Measurements from ENCODE around the gene OPA1. TPM values are rescaled to one million over a fixed set of nuclear protein-coding genes. Genes with fewer than 3 reads are reported as not detected.

The OPA1 gene
- total and polyA plus RNA-seq, 2 donors from 2014 or later = 18.1 to 56.3 TPM

DNA sequence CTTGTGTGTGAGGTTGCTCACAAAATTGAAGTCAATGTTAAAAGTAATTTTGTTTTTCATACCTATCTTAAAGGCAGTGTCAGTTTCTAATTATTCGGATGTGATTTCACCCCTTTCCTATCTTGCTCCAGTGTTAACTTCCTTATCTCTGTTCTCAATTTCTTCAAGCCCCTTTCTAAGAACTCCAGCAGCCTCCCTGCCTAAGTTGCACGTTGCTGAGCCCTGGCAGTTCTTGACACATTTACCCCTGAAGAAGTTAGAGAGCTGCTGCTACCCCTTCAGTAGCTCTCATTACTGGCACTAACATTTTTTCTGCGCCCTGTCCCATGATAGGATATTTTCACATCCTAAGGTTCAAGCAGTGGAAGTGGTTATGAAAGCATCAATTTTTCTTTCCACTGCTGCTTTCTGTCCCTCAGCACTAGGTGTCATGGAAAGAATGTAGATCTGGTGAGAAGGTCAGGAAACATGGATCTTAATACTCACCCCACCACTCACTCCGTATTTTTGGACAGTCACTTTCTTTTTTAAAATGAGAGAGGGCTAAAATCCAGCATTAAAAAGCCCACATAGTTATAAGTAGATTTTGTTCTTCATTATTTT, 62.9 kb downstream of the OPA1 start:
- no peak for FAIRE-seq
- Histone ChIP-seq H3K4me3 (ENCODE audit: low read length in 3 of 3) (no peak overlapping the region), H3K9ac (ENCODE audit: low read length in 3 of 3) (no peak overlapping the region), H3K4me1 (ENCODE audit: control insufficient read depth in 2 of 3, insufficient read depth in 2 of 3, low read depth in 1 of 3, low read length in 3 of 3) (no peaks in the 10 kb centered on the region), H3K27ac (ENCODE audit: low read depth in 2 of 2, low read length in 2 of 2) (no peak overlapping the region), H3K9me3 (ENCODE audit: control insufficient read depth in 2 of 3, insufficient read depth in 1 of 3, low read length in 3 of 3) (no peaks in the 10 kb centered on the region), H3K27me3 (ENCODE audit: control insufficient read depth, insufficient read depth, low read length) (no peaks in the 10 kb centered on the region), H3K36me3 (ENCODE audit: control insufficient read depth in 2 of 3, insufficient read depth in 3 of 3, low read length in 3 of 3) (peaks cover 0 to 39% (median 16%) of the 10 kb centered on the region in 3 donors)
- TF ChIP-seq, protein P1, sequence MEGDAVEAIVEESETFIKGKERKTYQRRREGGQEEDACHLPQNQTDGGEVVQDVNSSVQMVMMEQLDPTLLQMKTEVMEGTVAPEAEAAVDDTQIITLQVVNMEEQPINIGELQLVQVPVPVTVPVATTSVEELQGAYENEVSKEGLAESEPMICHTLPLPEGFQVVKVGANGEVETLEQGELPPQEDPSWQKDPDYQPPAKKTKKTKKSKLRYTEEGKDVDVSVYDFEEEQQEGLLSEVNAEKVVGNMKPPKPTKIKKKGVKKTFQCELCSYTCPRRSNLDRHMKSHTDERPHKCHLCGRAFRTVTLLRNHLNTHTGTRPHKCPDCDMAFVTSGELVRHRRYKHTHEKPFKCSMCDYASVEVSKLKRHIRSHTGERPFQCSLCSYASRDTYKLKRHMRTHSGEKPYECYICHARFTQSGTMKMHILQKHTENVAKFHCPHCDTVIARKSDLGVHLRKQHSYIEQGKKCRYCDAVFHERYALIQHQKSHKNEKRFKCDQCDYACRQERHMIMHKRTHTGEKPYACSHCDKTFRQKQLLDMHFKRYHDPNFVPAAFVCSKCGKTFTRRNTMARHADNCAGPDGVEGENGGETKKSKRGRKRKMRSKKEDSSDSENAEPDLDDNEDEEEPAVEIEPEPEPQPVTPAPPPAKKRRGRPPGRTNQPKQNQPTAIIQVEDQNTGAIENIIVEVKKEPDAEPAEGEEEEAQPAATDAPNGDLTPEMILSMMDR (IDR thresholded peaks at IDR 0.05; ENCODE audit: borderline replicate concordance, extremely low read depth, insufficient read depth) = no peak
- intact Hi-C loops (cut with DNase I) = no loop called here
- no peak for DNase-seq

DNA sequence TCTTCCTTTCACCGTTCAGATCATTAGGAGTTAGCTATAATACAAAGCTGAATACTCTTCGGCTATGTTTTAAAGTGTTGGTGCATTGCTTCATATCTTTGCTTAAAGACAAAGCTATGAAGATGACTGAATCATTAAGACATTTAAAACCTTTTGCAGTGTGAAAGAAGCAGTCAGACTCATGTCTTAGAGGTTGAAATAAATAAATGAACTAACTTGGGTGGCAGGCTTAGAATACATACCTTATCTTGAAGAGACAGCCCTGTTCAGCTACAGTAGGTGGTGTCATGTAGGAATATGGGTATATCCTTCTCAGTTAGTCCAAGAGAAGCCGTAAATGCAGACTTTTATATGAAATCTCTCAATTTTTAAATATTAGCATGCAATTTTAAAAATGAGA, 63.4 kb downstream of the OPA1 start:
- FAIRE-seq = no peak
- H3K9ac ChIP-seq (ENCODE audit: low read length in 3 of 3) = no peak overlapping the region
- H3K9me3 ChIP-seq (ENCODE audit: control insufficient read depth in 2 of 3, insufficient read depth in 1 of 3, low read length in 3 of 3) = no peaks in the 10 kb centered on the region
- peaks cover 0 to 44% (median 16%) of the 10 kb centered on the region in 3 donors for H3K36me3 ChIP-seq (ENCODE audit: control insufficient read depth in 2 of 3, insufficient read depth in 3 of 3, low read length in 3 of 3)
- intact Hi-C loops (cut with DNase I) = no loop called here
- H3K4me3 ChIP-seq (ENCODE audit: low read length in 3 of 3) = no peak overlapping the region
- H3K4me1 ChIP-seq (ENCODE audit: control insufficient read depth in 2 of 3, insufficient read depth in 2 of 3, low read depth in 1 of 3, low read length in 3 of 3) = no peaks in the 10 kb centered on the region
- no peak overlapping the region for H3K27ac ChIP-seq (ENCODE audit: low read depth in 2 of 2, low read length in 2 of 2)
- DNase-seq = no peak
- H3K27me3 ChIP-seq (ENCODE audit: control insufficient read depth, insufficient read depth, low read length) = no peaks in the 10 kb centered on the region
- TF ChIP-seq, protein P1 (IDR thresholded peaks at IDR 0.05; ENCODE audit: borderline replicate concordance, extremely low read depth, insufficient read depth) = no peak

DNA sequence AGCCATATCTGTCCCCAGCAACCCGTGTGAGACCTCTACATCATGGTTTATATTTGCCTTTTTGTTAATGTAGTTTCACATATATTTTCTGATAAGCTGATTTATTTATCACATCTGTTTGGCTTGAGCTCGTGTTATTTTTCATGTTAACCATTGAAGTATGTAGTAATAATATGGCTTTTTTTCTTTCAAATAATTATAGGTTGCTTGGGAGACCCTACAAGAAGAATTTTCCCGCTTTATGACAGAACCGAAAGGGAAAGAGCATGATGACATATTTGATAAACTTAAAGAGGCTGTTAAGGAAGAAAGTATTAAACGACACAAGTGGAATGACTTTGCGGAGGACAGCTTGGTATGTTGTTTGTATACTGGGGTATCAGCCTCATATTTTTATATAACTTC, 63.9 kb downstream of the OPA1 start:
- intact Hi-C loops (cut with DNase I) = no loop called here
- no peak for DNase-seq
- Histone ChIP-seq H3K27ac (ENCODE audit: low read depth in 2 of 2, low read length in 2 of 2) (no peak overlapping the region), H3K27me3 (ENCODE audit: control insufficient read depth, insufficient read depth, low read length) (no peaks in the 10 kb centered on the region), H3K4me1 (ENCODE audit: control insufficient read depth in 2 of 3, insufficient read depth in 2 of 3, low read depth in 1 of 3, low read length in 3 of 3) (no peaks in the 10 kb centered on the region), H3K9me3 (ENCODE audit: control insufficient read depth in 2 of 3, insufficient read depth in 1 of 3, low read length in 3 of 3) (no peaks in the 10 kb centered on the region), H3K9ac (ENCODE audit: low read length in 3 of 3) (no peak overlapping the region), H3K36me3 (ENCODE audit: control insufficient read depth in 2 of 3, insufficient read depth in 3 of 3, low read length in 3 of 3) (peaks cover 0 to 44% (median 16%) of the 10 kb centered on the region in 3 donors), H3K4me3 (ENCODE audit: low read length in 3 of 3) (no peak overlapping the region)
- FAIRE-seq = no peak
- TF ChIP-seq, protein P1 (IDR thresholded peaks at IDR 0.05; ENCODE audit: borderline replicate concordance, extremely low read depth, insufficient read depth) = no peak

DNA sequence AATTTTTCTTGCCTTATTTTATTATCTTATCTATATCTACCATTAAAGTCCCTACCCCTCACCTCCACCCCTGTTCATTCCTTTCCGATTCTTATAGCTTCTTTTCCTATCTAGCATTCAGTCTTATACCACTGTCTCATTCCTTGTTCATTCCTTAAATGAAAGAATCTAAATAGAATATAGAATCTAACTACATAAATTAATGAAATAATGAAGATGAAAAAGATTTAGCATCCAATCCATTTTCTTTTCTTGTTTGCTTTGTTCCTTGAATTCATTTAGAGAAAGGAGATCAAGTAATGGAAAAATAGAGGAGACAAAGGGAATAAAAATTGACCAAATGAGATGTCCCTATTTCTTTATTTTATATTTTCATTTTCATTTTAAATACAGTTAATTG, 67.2 kb downstream of the OPA1 start:
- no peak for FAIRE-seq
- TF ChIP-seq, protein P1 (IDR thresholded peaks at IDR 0.05; ENCODE audit: borderline replicate concordance, extremely low read depth, insufficient read depth) = no peak
- Histone ChIP-seq H3K27me3 (ENCODE audit: control insufficient read depth, insufficient read depth, low read length) (no peaks in the 10 kb centered on the region), H3K27ac (ENCODE audit: low read depth in 2 of 2, low read length in 2 of 2) (no peak overlapping the region), H3K9ac (ENCODE audit: low read length in 3 of 3) (no peak overlapping the region), H3K36me3 (ENCODE audit: control insufficient read depth in 2 of 3, insufficient read depth in 3 of 3, low read length in 3 of 3) (peaks cover 0 to 31% (median 11%) of the 10 kb centered on the region in 3 donors), H3K9me3 (ENCODE audit: control insufficient read depth in 2 of 3, insufficient read depth in 1 of 3, low read length in 3 of 3) (no peaks in the 10 kb centered on the region), H3K4me3 (ENCODE audit: low read length in 3 of 3) (no peak overlapping the region), H3K4me1 (ENCODE audit: control insufficient read depth in 2 of 3, insufficient read depth in 2 of 3, low read depth in 1 of 3, low read length in 3 of 3) (no peaks in the 10 kb centered on the region)
- intact Hi-C loops (cut with DNase I) = loop anchor here (10.0 kb wide), 1 partner anchor 655 kb away; no protein-coding TSS in a partner anchor
- DNase-seq = no peak
